Thyroid gland (tissue), 4 donors: ENCODE data around the gene SLC29A4.
"Not testable (repeated sequence)": the region's sequence is repeated elsewhere in the genome, so short reads cannot be mapped to it uniquely, and the experiment has no call there.

ENCODE experiments used
- CTCF ChIP-seq, 6 experiments: fragments of 200-600 bp in 3 of 6; fragments of 450-650 bp in 3 of 6; sonication (generic) in 3 of 6; IDR thresholded peaks; one replicate each; pipeline ENCODE4 v1.5.1; 2016 to 2019; ENCODE audit warnings: antibody characterized with exemption in 6 of 6, mild to moderate bottlenecking in 2 of 6, inconsistent platforms in 1 of 6, moderate library complexity in 1 of 6
- POLR2A ChIP-seq, 2 donors: fragments of 450-650 bp; IDR thresholded peaks; one replicate each; pipeline ENCODE4 v1.6.1; 2017; ENCODE audit warnings: antibody characterized with exemption in 2 of 2, mild to moderate bottlenecking in 2 of 2, moderate library complexity in 1 of 2

GRCh38 chr7:5287373-5287772 lies 4.6 kb downstream of the SLC29A4 start:
- TF ChIP-seq POLR2A, CTCF (IDR thresholded peaks at IDR 0.05): not testable (repeated sequence)
